Endothelial cell (in vitro differentiated cells): ENCODE results near the gene UBA1. TPM values are rescaled to one million over a fixed set of nuclear protein-coding genes. Genes with fewer than 3 reads are reported as not detected.

Experiments
- DNase-seq: peaks from one replicate; pipeline ENCODE4 v3.0.0; 2021; ENCODE audit warnings: low spot score
- H3K27ac Mint-ChIP-seq: one replicate; pipeline ENCODE4 v1.8.0; 2021; ENCODE audit warnings: mixed read lengths, inconsistent platforms; ENCODE audit not compliant: unreplicated experiment
- H3K27me3 Mint-ChIP-seq: one replicate; pipeline ENCODE4 v1.8.0; 2021; ENCODE audit warnings: mild to moderate bottlenecking, moderate library complexity, mixed read lengths, inconsistent platforms; ENCODE audit not compliant: unreplicated experiment
- H3K36me3 Mint-ChIP-seq: one replicate; pipeline ENCODE4 v1.8.0; 2021; ENCODE audit warnings: mild to moderate bottlenecking, low read depth, mixed read lengths, inconsistent platforms; ENCODE audit not compliant: unreplicated experiment
- H3K4me1 Mint-ChIP-seq: one replicate; pipeline ENCODE4 v1.8.0; 2021; ENCODE audit warnings: mild to moderate bottlenecking, mixed read lengths, inconsistent platforms; ENCODE audit not compliant: unreplicated experiment
- H3K4me3 Mint-ChIP-seq: one replicate; pipeline ENCODE4 v1.8.0; 2021; ENCODE audit warnings: mild to moderate bottlenecking, mixed read lengths, inconsistent platforms; ENCODE audit not compliant: unreplicated experiment
- H3K9me3 Mint-ChIP-seq: one replicate; pipeline ENCODE4 v1.8.0; 2021; ENCODE audit warnings: mixed read lengths, inconsistent platforms; ENCODE audit not compliant: unreplicated experiment
- total RNA-seq: library from RNA; stranded (reverse); fragmentation: NEBNext Ultra II Directional; extraction: Animal tissue kit (Norgen Biotek cat#: 25700); gene quantifications from one replicate; pipeline ENCODE4 v1.2.1, GENCODE V29; 2021; ENCODE audit not compliant: unreplicated experiment
- TF ChIP-seq, protein P1 (sequence below): fragments of 200-600 bp; sonication (generic); IDR thresholded peaks from one replicate; pipeline ENCODE4 v1.5.0; 2021; ENCODE audit warnings: antibody characterized with exemption; ENCODE audit not compliant: unreplicated experiment

Gene UBA1
- total RNA-seq, 1 donor from 2014 or later = 246 TPM

- DNase-seq = no peak
- H3K9me3 Mint-ChIP-seq = no peaks in the 10 kb centered on the region
Measured at GRCh38 chrX:47174376-47174775, 19.3 kb upstream of the UBA1 start.

GRCh38 chrX:47174846-47175587 lies 18.6 kb upstream of the UBA1 start:
- no peak for DNase-seq
- Mint-ChIP-seq H3K36me3 (peaks cover 19% of the 10 kb centered on the region), H3K9me3 (no peaks in the 10 kb centered on the region), H3K4me3 (peak overlapping the region; percentile 15), H3K27ac (no peak overlapping the region), H3K27me3 (no peaks in the 10 kb centered on the region), H3K4me1 (no peaks in the 10 kb centered on the region)
- TF ChIP-seq, protein P1, sequence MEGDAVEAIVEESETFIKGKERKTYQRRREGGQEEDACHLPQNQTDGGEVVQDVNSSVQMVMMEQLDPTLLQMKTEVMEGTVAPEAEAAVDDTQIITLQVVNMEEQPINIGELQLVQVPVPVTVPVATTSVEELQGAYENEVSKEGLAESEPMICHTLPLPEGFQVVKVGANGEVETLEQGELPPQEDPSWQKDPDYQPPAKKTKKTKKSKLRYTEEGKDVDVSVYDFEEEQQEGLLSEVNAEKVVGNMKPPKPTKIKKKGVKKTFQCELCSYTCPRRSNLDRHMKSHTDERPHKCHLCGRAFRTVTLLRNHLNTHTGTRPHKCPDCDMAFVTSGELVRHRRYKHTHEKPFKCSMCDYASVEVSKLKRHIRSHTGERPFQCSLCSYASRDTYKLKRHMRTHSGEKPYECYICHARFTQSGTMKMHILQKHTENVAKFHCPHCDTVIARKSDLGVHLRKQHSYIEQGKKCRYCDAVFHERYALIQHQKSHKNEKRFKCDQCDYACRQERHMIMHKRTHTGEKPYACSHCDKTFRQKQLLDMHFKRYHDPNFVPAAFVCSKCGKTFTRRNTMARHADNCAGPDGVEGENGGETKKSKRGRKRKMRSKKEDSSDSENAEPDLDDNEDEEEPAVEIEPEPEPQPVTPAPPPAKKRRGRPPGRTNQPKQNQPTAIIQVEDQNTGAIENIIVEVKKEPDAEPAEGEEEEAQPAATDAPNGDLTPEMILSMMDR = no peak

More at GRCh38 chrX:47174376-47174775, 19.3 kb upstream of the UBA1 start:
- peaks cover 19% of the 10 kb centered on the region for H3K36me3 Mint-ChIP-seq
- H3K4me3 Mint-ChIP-seq = no peak overlapping the region
- H3K4me1 Mint-ChIP-seq = no peaks in the 10 kb centered on the region
- TF ChIP-seq, protein P1 = no peak
- no peak overlapping the region for H3K27ac Mint-ChIP-seq
- no peaks in the 10 kb centered on the region for H3K27me3 Mint-ChIP-seq

- no peak for DNase-seq
- H3K27ac Mint-ChIP-seq = no peak overlapping the region
Measured at GRCh38 chrX:47175588-47175980, 18.0 kb upstream of the UBA1 start.

GRCh38 chrX:47176101-47176740 lies 17.4 kb upstream of the UBA1 start:
- DNase-seq = no peak
- Mint-ChIP-seq H3K4me3 (no peak overlapping the region), H3K9me3 (no peaks in the 10 kb centered on the region), H3K27me3 (peaks cover 3% of the 10 kb centered on the region), H3K27ac (no peak overlapping the region), H3K36me3 (peaks cover 19% of the 10 kb centered on the region), H3K4me1 (no peaks in the 10 kb centered on the region)
- TF ChIP-seq, protein P1 = no peak

More at GRCh38 chrX:47175588-47175980, 18.0 kb upstream of the UBA1 start:
- H3K4me1 Mint-ChIP-seq = no peaks in the 10 kb centered on the region
- H3K27me3 Mint-ChIP-seq = peaks cover 1% of the 10 kb centered on the region
- no peaks in the 10 kb centered on the region for H3K9me3 Mint-ChIP-seq
- peak overlapping the region; percentile 15 for H3K4me3 Mint-ChIP-seq
- TF ChIP-seq, protein P1 = no peak
- peaks cover 19% of the 10 kb centered on the region for H3K36me3 Mint-ChIP-seq

DNA sequence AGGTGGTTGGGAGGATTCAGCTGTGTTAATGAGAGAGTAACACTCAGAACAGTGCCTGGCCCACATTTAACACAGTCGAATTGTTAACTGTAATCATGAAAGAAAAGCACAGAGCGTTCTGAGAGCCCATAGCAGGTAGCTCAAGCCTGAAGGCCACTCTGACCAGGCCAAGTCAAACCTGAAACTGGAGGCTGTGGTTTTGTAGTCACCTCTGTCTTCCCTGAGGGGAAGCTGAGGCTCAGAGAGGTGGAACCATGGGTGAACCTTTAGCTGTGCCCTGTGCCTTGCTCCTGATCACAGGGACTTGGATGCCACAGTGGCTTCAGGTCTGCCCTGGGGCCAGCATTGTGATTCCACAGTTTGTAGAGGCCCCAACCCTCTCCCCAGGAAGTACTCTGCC lies 16.6 kb upstream of the UBA1 start:
- DNase-seq = no peak
- TF ChIP-seq, protein P1 = no peak
- Mint-ChIP-seq H3K27me3 (peaks cover 3% of the 10 kb centered on the region), H3K27ac (no peak overlapping the region), H3K4me3 (no peak overlapping the region), H3K36me3 (peaks cover 14% of the 10 kb centered on the region), H3K9me3 (no peaks in the 10 kb centered on the region), H3K4me1 (no peaks in the 10 kb centered on the region)
